ENCODE data around the gene NUP93. TPM values are rescaled to one million over a fixed set of nuclear protein-coding genes. Genes with fewer than 3 reads are reported as not detected.

The NUP93 gene
- total and polyA plus RNA-seq, 2 donors (not counting 3 experiments of a cell fraction or from before 2014, with no cell fraction given) = 62.3 to 124 TPM

DNA sequence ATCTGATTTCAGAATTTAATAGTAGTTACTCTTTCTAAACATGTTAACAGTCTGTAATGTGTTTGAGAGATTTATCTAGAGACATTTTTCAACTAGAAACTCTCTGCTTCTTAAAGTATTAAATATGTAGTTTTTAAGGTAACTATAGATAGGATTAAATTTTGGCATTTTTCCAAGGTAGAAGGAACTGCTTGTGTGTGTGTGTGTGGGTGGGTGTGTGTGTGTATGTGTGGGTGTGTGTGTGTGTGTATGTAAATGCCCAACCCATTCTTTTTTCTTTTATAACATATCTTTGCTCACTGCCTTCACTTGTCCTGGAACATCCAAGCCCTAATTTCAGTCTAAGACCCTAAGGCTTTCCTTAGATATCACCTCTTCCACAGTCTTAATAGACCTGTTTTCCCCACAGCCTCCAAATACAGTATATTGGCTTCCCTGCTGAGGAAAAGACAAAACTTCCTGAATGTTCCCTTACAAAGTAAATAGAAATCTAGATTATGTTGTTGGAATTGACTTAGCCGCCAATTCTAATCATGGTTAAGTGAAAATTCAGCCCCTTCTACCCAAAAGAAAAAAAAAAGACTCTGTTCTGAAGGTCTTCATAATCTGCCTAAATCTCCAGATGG is 33.5 kb downstream of the NUP93 start:
- DNase-seq (ENCODE audit: low read depth, low spot score) (no peak), FAIRE-seq (no peak)
- no peak overlapping the region for H2AFZ ChIP-seq (ENCODE audit: low read depth, low read length)
- ChIA-PET POLR2A (no interaction called here), CTCF (no interaction called here)
- no peak overlapping the region for H3K9ac ChIP-seq (replicated peaks; ENCODE audit: extremely low read depth, insufficient read depth, low read length)
- no peaks in the 10 kb centered on the region for H3K79me2 ChIP-seq (ENCODE audit: control insufficient read depth, insufficient read depth, low read length)
- H3K4me3 ChIP-seq (replicated peaks in 1 of 3; ENCODE audit: insufficient read depth in 1 of 3, low read depth in 1 of 3, low read length in 3 of 3) = no peak overlapping the region
- no TSS peak for BruUV-seq (replicated peaks)
- no peaks in the 10 kb centered on the region for H4K20me1 ChIP-seq (replicated peaks; ENCODE audit: control insufficient read depth, extremely low read depth, insufficient read depth, low read length)
- no peak for TF ChIP-seq FOS (IDR thresholded peaks at IDR 0.05; ENCODE audit: borderline replicate concordance, insufficient read depth, low read length)
- TF ChIP-seq, protein P1, sequence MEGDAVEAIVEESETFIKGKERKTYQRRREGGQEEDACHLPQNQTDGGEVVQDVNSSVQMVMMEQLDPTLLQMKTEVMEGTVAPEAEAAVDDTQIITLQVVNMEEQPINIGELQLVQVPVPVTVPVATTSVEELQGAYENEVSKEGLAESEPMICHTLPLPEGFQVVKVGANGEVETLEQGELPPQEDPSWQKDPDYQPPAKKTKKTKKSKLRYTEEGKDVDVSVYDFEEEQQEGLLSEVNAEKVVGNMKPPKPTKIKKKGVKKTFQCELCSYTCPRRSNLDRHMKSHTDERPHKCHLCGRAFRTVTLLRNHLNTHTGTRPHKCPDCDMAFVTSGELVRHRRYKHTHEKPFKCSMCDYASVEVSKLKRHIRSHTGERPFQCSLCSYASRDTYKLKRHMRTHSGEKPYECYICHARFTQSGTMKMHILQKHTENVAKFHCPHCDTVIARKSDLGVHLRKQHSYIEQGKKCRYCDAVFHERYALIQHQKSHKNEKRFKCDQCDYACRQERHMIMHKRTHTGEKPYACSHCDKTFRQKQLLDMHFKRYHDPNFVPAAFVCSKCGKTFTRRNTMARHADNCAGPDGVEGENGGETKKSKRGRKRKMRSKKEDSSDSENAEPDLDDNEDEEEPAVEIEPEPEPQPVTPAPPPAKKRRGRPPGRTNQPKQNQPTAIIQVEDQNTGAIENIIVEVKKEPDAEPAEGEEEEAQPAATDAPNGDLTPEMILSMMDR (IDR thresholded peaks at IDR 0.05; ENCODE audit: extremely low read depth in 1 of 2, insufficient read depth in 1 of 2, low read depth in 1 of 2, low read length in 2 of 2) = no peak
- TF ChIP-seq GATA2 (IDR thresholded peaks at IDR 0.05; ENCODE audit: insufficient read depth, insufficient read length, low read depth, low read length) = no peak
- no peak for TF ChIP-seq MYC (IDR thresholded peaks at IDR 0.05; ENCODE audit: low read depth, low read length)
- TF ChIP-seq JUN (IDR thresholded peaks at IDR 0.05; ENCODE audit: borderline replicate concordance, insufficient read depth, insufficient read length, low read depth) = no peak
- TF ChIP-seq POLR2A (IDR thresholded peaks at IDR 0.05; ENCODE audit: low read depth, low read length) = no peak
- TF ChIP-seq, protein P2, sequence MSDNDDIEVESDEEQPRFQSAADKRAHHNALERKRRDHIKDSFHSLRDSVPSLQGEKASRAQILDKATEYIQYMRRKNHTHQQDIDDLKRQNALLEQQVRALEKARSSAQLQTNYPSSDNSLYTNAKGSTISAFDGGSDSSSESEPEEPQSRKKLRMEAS (IDR thresholded peaks at IDR 0.05; ENCODE audit: insufficient read depth, insufficient read length) = no peak
- TF ChIP-seq EZH2 (IDR thresholded peaks at IDR 0.05; ENCODE audit: borderline replicate concordance, low read depth, low read length, severe bottlenecking) = no peak
- TF ChIP-seq POLR2AphosphoS5 (IDR thresholded peaks at IDR 0.05; ENCODE audit: insufficient read depth, low read depth, low read length) = no peak
- H3K4me2 ChIP-seq (ENCODE audit: insufficient read depth, low read length) = no peak overlapping the region
- H3K27me3 ChIP-seq (ENCODE audit: control insufficient read depth in 2 of 2, insufficient read depth in 2 of 2, low read length in 2 of 2) = no peaks in the 10 kb centered on the region
- no peak overlapping the region for H3K27ac ChIP-seq (ENCODE audit: insufficient read depth, low read depth, low read length)
- dilution Hi-C loops (cut with MboI; ENCODE audit: extremely low pct_ligation_motif_present, low sequenced_read_pairs) = no loop called here
- no peaks in the 10 kb centered on the region for H3K4me1 ChIP-seq (ENCODE audit: control insufficient read depth, extremely low read depth, insufficient read depth, low read length)
- no peaks in the 10 kb centered on the region for H3K9me1 ChIP-seq (replicated peaks; ENCODE audit: control insufficient read depth, extremely low read depth, insufficient read depth, low read length)
- no peaks in the 10 kb centered on the region for H3K9me3 ChIP-seq (replicated peaks; ENCODE audit: control insufficient read depth, insufficient read depth, low read length)
- intact Hi-C loops (cut with micrococcal nuclease) = no loop called here
- peaks cover 7 to 8% of the 10 kb centered on the region in 2 experiments for H3K36me3 ChIP-seq (ENCODE audit: control insufficient read depth in 2 of 2, extremely low read depth in 1 of 2, insufficient read depth in 2 of 2, low read length in 2 of 2)
